Stimulated activated CD4-positive, alpha-beta T cell treated with anti-CD3 and anti-CD28 coated beads, TNF-alpha, amount 100 ng/mL, for 1 hour (primary cell): ENCODE data around the gene ERH.
"Not testable (repeated sequence)": the region's sequence is repeated elsewhere in the genome, so short reads cannot be mapped to it uniquely, and the experiment has no call there.

Experiments used
- DNase-seq, 3 donors: peaks; one replicate each; pipeline ENCODE4 v3.0.0-alpha.2; 2020; ENCODE audit warnings: low read depth in 3 of 3, low spot score in 1 of 3

ERH gene

DNA sequence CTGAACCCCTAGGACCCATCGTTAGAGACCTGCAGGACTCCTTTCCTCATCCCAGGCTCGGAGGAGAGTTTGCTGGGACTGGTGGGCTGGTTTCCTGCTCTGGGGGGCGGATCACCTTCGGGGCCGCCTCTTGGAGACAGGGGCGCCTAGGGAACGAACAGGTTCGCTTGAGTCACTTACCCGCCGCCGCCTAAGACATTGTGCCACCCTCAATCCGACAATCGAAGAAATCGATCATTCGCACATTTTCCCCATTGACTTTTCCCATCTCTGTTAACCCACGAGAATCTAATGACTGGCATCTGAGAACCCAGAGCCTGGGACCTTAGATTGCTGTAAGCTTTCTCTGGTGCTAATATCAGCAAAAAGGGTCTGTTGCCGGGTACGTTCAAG lies 715 bp upstream of the ERH start:
- peak in 1 of 3 donors; percentile 1 for DNase-seq

DNA sequence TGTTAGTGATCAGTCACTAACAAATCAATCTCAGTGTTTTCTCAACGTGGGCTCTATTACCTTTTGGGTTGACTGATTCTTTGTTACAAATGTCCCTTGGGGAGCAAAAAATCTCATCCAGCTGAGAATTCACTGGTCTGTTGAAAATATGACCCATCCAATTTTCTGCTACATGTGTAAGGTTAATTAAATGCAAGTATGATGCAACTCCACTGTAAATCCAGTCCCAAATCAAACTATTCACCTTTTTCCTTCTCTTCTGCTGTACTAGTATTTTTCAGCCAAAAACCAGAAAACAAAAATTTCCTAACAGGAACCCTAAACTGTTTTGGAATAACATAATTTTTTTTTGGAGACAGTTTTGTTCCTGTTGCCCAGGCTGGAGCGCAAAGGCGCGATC lies 2.2 kb downstream of the ERH start:
- DNase-seq, result no peak

DNA sequence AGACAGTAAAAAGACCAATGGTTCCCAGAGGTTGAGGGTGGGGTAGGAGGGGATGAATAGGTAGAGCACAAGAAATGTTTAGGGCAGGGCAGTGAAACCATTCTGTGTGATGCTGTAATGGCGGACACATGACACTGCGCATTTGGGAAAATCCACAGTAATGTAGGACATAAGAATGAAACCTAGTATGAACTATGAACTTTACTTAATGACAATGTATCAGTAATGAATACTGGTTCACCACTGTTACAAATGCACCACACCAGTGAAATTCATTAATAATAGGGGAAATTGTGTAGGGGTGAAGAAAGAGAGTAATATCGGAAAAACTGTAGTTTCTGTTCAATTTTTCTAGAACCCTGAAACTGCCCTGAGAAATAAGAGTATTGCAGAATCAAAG lies 5.6 kb downstream of the ERH start:
- DNase-seq, result no peak

DNA sequence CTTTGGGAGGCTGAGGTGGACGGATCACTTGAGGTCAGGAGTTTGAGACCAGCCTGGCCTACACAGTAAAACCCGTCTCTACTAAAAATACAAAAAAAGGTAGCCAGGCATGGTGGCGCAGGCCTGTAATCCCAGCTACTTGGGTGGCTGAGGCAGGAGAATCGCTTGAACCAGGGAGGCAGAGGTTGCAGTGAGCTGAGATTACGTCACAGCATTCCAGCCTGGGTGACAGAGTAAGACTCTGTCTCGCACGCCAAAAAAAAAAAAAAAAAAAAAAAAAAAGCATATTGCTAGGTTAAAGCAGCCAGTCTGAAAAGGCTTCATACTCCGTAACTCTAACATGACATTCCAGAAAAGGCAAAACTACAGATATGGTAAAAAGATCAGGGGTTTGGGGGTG lies 6.7 kb downstream of the ERH start:
- not testable (repeated sequence) for DNase-seq

DNA sequence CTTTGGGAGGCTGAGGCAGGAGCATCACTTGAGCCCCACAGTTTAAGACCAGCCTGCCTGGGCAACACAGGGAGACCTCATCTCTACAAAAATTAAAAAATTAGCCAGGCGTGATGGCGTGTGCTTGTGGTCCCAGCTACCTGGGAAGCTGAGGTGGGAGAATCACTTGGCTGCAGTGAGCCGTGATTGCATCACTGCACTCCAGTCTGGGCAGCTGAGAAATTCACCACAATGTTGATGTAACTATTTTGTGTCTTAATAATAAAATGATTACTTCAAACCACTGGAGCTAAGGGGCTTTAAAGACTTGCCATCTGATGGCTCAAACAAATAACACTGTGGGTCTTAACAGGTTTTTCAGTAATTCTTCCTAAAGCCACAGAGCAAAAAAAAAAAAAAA lies 10.8 kb downstream of the ERH start:
- no peak for DNase-seq

DNA sequence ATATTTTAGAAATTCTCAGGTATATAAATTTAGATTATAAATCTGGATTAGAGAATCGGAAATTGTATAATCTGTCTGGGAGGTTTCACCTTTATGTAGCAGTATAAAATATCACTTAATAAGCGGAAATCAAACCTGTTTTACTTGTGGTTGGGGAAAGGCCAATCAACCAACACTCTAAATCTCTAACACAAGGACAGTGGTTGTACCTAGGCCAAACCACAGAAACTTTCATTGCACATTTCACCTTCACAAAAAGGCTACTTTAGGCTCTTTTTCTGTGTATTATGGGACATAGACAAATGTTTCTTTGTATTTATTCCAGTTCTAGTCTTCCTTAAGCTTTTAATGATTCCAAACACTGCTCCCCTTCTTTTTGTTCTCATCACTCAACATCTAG lies 19.8 kb downstream of the ERH start:
- no peak for DNase-seq

DNA sequence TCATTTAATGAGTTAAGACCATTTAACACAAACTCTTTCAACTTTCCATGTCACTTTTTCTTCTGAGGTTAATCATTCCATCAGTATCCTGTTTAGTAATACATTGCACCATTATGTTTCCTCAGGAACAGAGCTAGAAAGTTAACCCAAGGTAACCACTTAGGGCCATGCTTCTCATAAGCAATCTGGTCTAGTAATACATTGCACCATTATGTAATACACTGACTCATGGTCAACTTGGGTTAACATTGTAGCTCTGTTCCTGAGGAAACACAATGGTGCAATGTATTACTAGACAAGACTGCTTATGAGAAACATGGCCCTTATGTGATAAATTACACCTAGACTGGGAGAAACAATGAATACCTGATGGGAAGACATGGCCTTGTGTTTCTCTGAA lies 21.7 kb downstream of the ERH start:
- DNase-seq, result no peak

DNA sequence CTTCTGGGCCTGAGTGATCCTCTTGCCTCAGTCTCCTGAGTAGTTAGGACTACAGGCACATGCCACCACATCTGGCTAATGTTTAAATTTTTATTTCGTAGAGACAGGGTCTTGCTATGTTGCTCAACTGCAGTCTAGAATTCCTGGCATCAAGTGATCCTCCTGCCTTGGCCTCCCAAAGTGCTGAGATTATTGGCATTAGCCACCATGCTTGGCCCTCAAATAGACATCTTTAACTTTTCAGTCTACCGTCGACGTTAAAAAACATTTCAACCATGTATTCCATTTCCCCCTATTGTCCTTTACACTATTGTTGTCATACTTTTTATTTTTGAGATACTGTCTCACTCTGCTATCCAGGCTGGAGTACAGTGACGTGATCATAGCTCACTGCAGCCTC lies 22.4 kb downstream of the ERH start:
- no peak for DNase-seq

DNA sequence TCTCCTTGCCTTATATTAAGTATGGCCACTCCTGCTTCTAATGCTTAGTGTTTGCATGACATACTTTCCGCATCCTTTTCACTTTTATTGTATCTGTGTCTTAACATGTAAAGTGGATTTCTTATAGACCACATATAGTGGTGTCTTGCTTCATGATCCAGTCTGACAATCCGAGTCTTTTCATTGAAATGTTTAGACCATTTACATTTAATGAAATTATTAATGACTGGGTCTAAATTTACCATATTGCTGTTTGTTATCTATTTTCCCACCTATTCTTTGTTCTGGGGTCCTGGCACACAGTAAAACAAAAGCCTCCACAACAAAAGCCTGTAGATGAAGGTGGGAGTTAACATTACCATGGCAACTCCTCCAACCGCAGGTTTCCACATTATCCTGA lies 22.9 kb downstream of the ERH start:
- no peak for DNase-seq

DNA sequence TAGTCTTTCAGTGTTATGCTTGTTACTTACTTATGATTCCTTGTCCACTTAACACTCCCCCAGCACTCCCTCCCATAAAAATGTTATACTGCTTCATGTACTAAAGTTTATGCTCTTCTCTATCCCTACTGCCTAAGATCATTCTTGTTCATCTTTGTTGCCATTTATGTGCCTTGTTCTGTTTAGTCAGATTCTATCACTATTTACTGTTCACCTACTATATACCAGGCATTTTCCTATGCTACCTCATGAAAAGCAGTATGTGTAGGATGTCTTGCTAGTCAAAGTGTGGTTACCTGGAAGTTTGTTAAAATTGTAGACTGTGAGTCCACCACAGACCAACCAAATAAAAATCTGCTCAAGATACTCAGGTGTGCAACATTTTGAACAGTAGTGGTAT lies 23.9 kb downstream of the ERH start:
- DNase-seq, result no peak

DNA sequence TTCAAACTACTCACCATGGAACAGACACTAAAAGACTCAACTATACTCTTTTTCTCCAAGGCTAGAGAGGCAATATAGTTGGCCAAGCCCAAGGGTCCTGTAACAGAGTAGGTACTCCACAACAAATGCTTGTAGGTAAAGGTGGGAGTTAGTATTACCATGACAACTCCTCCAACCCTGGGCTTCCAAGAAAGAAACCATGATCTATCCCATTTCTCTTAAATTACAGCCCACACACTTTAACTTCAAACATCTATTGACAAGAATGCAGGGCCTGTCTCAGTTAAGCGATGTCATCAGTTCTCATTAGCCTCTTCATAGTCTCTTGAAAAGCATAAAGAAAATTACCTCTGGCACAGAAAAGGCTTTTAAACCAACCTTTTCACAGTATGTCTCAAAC lies 25.0 kb downstream of the ERH start:
- DNase-seq, result no peak

DNA sequence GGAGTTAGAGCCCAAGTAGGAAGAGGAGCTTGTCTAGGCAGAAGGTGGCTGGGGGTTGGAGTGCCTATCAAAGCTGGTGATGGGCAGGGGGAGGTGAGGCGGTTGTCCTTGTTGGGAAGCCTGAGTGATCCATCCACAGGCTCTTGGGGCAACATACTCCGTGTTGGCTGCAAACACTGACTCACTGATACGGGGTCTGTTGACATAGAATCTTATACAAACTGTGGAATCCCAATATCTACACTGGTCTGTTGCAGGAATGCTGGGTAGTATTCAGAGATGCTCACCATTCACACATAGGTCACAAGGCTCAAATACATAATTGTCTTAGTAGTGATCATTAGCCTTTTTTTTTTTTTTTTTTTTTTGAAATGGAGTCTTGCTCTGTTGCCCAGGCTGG lies 26.0 kb downstream of the ERH start:
- DNase-seq, result no peak

DNA sequence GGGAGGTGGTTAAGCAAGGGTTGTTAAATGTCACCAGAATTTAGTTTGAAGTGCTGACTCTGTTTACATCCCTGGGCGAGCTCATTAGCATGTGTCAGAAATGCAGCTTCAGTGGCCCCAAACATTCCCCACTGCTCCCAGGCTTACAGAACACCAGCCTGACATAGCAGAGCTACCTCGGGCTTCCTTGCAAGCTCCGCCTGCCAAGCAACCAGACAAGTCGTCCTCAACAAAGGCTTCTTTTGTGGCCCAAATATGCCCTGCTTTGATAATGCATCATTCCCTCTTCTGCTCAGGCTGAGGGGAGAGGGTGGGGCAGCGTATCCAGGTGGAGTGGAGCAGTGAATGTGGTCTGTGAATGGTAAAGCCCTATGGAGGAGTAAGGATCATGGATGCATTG lies 28.0 kb downstream of the ERH start:
- no peak for DNase-seq

DNA sequence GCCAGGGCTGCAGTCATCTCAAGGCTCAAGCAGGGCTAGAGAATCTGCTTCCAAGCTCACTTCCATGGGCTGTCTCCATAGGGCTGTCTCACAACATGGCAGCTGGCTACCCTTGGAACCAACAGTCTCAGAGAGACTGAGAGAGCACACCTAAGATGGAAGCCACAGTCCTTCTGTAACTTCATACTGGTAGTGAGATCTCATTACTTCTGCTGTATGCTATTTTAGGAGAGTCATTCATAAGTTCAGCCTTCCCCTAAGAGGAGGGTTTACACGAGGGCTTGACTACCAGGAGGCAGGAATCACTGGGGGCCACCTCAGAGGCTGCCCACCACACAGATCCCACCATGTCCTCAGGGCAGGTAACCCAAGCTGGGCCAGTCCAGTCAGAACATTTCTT lies 29.7 kb downstream of the ERH start:
- no peak for DNase-seq

DNA sequence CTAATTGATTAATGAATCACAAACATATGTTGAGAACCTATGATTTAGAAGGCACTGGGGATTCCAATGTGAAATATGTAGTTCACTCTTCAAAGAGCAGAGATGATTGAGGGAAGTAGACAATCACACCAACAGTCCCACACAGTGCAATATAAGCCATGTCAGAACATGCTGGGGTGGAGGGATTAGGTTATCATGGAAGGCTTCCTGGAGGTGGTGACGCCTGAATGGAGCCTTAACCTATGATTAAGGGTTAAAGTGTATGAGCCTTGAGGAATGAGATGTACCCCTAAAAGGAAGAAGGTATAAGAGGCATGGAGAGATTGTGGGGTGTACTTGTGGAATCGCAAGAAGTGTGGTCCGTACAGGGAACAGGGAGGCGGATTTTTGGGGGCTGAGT lies 31.3 kb downstream of the ERH start:
- DNase-seq, result no peak

DNA sequence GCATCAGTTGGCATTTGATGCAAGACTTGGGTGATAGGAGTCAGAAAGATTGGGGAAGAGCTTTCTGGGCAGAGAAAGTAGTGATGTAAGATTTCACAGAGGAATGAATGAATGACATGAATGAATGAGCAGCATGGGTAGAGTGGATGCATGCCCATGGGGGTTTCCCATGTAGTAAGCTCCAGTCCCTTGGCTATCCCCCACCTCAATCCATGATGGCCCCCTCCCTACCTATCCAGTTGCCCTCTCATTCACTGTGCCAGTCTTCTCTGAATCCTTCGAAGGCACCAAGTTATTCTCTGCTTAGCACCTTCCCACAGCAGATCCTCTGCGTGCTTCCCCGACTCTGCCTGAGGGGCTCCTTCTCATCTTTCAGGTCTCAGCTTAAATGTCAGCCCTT lies 32.0 kb downstream of the ERH start:
- no peak for DNase-seq

DNA sequence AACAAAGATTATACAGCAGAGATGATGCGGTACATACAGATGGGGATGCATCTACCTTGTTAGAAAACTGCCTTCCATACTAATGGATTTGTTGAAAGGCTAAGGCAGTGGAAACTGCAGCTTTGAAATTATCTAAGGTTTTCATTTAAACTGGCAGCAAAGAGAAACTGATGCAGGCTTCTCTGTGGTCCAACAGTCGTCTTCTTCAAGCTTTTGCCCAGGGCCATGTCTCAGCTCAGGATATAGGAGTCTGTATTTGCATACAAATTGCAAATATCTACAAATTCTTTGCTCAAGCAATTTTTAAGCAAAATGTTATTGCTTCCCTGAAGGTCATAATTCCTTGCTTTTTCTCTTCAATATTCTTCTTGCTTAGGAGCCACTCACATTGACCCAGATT lies 33.7 kb downstream of the ERH start:
- no peak for DNase-seq

DNA sequence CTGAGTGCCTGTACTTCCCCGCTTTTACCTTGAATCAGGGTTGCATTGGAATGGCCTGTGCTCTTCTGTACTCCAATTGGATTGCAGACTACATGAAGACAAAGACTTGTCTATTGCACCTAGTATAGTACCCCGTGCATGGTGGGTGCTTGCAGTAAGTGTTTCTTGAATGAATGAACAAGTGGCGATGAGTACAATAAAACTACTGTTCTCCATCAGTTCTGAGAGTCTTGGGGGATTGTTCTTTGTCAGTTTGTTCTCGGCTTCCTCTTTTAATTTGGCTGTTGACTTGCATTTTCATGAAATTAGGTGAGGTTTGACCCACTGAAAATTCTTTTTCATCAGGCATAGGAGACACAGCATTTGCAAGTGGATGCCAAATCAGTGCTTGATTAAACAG lies 34.1 kb downstream of the ERH start:
- DNase-seq, result no peak

DNA sequence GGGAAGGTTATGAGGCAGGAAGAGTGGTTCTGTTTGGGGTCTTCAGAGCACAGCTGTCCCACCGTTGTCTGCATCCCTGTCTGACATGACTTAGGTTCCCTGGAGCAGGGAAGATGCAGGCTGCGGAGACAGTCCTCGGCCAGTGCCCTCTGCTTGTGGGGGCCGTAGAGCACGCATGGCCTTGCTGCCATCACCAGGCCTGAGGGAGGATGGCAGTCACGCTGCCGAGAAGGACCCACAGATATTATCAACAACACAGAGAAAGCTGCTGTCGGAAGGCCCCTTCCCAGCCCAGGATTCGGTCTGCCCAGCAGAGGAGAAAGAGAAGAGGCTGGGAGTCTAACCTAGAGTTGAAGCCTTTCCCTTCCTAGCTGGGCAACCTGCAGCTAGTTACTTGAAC lies 35.0 kb downstream of the ERH start:
- no peak for DNase-seq

DNA sequence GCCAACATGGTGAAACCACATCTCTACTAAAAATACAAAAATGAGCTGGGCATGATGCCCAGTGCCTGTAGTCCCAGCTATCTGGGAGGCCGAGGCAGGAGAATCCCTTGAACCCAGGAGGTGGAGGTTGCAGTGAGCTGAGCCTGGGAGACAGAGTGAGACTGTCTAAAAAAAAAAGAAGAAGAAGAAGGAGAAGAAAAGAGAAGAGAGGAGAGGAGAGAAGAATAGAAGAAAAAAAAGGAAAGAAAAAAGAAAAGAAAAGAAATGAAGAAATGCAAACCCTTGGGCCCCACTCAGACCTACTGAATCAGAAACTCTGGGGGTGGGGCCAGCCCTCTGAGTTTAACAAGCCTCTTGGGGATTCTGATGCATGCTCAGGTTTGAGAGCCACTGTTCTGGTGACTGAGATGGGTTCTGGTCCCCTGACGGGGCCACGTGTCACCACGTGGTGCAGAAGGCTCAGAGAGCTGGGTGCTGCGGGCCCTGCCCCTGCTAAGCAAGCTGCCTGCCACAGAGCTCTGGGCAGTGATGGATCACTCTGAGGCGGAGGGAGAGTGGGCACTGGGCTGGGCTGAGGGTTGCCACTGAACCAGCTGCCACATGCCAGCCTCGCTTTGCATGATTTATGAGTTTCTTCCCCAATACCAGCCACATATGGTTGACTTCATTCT lies 37.5 kb downstream of the ERH start:
- no peak for DNase-seq

DNA sequence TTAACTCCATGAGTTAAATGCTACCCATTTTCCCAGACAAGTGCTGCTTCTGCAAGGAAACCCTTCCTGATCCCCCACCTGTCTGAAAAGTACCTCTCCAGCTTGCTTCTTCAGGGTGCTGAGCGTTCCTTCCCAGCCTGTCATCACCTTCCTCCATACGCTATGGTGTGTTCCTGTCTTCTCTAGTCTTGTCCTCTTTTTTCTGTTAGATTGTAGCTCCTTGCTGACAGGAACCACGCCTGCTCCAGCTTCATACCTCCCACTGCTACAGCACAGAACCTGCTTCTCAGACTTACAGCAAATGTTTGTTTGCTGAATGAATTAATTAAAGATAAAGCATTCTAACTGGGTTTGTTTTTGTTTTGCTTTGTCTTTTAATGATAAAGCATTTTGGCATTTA lies 39.1 kb downstream of the ERH start:
- no peak for DNase-seq

DNA sequence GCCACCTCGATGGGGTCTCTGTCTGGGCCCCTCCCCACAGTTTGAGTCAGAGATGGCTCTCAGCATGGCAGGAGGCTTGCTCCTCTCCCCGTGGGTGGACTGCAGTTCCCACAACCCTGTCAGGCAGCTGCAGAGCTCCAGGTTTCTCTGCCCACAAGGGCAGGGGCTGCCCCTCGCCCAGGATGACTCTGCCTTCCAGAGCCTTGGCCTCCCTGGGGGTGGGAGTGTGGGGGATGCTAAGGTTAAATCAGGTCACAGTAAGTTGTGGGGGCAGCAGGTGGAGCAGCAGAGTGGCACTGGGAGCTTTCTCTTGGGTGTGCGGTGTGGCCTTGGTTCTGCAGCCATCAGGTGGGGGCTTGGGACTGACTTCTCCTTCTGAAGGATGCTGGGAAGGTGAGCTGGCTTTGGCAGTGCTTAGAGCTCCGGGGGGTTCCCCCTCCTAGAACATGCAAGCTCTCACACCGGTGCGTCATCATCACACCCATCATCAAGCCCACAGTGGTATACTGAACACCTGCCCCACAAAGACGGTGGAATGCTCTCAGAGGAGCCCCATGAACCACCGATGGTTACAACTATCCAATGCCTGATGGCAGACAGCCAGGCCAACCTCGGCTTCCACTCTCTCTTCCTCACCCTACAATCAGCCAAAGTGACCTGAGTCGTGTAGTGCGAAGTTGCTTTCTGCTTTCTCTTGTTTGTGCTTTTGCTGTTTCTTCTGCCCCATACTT lies 39.7 kb downstream of the ERH start:
- no peak for DNase-seq

DNA sequence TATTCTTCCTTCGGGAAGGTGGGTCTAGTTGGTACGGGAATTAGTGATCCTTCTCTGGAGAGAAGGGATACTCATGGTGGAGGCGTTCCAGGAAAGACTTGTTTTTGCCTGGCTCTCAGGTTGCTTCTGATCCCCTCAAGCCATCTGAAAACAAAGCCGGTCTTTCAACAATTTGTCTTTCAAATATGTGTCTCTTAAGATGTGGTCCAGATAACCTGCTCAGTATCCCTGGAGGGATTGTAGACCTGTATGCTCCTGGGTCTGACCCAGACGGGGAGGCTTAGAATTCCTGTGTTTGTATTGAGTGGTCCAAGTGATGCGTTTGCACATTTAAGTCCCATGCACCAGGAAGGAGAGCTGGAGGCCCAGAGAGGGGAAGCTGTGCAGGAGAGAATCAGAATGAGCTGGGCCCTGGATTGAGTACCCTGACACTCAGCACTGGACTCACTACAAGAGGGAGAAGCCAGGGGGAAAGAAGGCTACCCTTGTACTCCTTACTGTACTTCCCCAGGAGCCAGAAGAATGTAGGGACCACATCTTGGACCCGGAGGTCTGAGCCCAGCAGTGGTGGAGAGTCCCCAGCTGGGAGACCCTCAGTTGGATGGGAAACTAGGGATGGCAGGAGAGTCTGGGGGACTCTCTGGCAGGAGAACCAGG lies 40.4 kb downstream of the ERH start:
- no peak for DNase-seq
